NCI-H1048 (cell line): Measurements from ENCODE around the gene NECTIN1.

Experiments used
- DNase-seq: peaks from one replicate; lab custom pipeline; 2025; lab: John Stamatoyannopoulos, UW

Gene NECTIN1

DNA sequence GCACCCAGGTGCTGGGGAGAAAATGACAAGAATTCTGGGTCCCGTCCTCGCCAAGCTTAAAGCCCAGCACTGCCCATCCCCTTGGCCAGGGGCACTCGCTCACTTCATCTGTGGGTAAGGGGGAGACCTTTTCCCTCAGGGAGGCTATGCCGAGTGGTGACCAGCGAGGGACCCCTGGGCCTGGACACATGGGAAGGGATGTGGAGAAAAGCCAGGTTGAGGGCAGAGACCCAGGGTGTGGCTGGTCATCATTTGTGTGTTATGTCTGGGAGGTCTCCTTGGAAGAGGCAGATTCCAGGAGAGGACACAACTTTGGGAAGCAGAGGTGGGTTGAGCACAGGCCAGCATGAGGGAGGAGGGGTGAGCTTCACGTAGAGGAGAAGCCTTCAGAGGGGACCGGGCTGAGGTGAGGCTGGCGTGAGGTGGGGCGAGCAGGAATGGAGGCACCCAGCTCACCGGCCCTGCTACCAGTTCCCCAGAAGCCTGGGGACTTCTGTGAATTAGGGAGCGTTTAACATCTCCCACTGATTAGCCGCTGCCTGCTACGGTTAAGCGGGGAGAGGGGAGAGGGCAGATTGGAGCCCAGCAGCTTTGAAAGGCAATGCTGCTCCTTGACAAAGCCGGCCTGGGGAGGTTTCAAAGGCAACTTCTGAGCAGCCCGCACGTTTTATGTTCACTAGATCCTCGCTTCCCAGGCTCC is 25.8 kb upstream of the NECTIN1 start:
- no peak for DNase-seq

DNA sequence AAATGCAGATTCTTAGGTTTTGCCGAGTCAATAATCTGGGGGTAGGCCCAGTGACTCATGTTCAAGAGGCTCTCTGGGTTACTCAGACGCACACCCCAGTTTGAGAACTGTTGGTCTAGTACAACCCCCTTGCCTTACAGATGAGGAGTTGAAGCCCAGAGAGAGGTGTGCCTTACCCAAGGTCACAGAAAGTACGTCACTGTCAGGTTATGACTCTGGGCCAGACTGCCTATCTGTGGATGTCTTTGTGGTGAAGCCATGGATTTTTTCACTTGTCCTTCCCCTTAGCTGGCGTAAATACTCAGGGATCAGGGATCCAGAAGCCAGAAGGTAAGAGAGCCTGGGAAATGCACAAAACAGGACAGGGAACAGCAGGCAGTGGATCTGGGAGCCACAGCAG is 25.2 kb upstream of the NECTIN1 start:
- no peak for DNase-seq

DNA sequence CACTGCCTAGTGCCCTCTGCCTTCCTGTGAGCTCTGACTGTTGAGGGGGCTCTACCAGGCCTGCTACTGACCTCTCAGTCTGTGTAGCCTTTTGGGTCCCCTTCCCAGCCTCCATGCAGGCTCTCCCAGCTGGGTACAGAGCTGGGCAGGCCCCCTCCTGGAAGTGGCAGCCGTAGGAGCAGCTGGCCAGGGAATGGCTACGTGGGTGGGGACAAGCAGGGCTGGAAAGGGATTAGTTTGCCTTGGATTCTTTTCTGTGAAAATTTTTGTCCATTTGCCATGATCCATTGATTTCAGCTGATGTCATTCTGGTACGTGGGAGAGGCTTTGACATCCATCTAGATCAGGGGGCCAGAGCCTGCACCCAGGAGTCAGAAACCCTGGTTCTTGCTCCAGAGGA is 23.9 kb upstream of the NECTIN1 start:
- DNase-seq, result no peak

DNA sequence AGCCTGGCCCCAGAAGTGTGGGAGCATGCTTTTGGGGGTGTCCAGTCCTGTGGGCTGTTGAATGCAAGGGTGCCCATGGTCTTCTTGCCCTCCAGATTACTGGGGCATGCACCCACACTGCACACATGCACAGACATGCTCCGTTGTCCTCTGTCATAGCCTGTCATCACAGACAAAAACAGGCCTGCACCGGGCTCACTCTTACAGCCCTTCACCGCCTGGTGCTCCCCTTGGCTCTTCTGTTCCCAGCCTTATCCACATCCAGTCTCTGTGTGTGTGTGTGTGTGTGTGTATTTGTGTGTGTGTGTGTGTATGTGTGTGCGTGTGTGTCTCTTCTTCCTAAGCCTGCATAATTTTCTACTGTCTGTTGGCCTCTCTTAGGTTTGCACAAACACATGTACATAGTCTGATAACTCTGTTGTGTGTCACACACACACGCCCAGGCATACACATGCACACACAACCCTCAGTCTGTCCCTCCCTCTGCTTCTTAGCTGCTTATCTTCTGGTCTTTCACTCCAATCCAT is 23.4 kb upstream of the NECTIN1 start:
- no peak for DNase-seq

DNA sequence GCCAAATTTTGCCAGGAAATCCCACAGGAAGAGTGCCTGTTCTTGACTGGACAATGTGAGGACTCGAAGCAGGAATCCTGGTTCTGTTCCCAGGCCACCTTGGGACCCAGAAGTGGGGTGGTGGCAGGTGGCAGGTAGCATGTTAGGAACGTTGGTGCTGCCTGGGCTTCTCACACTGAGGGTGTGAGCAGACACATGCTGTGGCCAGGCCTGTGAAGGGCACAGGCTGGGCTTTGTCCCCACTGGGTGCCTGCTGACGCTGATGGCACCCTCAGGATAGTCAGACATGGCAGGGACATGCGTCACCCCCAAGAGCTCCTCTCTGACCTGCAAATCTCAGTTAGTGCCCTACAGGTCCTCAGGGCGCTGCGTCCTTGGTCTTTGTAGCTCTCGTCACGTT is 21.1 kb upstream of the NECTIN1 start:
- DNase-seq, result no peak

DNA sequence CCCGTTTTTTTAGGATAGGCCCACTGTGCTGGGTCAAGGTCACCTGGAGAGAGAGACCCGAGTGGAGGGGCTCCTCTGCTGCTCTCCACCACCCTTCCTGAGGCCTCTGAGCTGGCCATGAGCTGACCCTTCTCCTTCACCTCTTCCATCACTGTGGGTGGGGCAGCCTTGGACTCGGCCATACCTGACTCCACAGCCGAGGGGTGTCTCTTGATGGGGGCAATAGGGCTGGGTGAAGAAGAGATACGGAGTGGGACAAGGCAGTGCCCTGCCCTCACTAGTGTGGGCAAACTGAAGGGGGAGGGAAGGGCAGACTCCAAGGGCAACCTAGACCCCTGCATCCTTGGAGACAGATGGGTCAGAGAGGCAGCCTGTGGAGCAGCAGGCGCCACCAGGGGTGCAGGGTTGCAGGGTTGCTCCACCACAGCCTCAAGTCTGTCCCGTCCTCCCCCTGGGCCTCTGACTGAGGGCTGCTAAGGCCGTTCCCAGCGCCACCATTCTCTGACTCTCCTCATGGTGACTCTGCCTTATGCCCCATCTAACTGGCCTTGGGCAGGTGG is 20.1 kb upstream of the NECTIN1 start:
- DNase-seq, result no peak

DNA sequence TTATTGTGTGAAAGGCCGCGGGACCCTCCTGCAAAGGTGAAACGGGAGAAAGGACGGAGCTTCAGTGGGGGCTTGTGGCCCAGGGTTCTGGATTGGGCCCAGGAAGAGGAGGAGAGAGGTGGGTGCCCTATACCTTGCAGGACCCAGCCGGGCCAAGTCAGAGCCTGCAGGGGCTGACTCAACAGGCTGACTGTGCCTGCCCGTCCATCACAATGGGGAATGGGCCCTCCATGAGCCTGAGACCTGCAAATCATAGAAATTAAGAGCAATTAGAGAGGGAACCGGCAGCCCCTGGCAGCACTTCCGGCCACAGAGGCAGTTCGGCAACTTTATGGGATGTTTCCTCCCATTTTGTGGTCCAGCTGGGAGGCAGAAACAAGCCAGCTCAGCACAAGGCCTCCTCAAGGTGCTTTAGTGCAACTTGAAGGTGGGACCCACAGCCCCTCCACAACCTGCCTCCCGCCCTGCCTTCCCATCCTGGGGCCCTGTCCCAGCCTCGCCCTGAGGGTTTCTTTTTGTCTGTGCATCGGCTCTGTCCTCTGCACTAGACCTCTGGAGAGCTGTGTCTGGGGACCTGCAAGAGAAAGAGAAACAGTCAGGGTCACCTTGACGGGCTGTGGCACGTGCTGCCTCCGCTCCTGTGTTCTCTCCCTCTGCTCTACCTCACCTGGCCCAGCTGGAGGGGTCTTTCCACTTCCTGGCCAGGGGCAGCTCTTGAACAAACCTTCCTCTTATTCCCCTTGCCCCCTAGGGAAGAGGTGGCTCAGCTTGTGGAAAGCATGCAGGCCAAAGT is 19.1 kb upstream of the NECTIN1 start:
- DNase-seq, result no peak

DNA sequence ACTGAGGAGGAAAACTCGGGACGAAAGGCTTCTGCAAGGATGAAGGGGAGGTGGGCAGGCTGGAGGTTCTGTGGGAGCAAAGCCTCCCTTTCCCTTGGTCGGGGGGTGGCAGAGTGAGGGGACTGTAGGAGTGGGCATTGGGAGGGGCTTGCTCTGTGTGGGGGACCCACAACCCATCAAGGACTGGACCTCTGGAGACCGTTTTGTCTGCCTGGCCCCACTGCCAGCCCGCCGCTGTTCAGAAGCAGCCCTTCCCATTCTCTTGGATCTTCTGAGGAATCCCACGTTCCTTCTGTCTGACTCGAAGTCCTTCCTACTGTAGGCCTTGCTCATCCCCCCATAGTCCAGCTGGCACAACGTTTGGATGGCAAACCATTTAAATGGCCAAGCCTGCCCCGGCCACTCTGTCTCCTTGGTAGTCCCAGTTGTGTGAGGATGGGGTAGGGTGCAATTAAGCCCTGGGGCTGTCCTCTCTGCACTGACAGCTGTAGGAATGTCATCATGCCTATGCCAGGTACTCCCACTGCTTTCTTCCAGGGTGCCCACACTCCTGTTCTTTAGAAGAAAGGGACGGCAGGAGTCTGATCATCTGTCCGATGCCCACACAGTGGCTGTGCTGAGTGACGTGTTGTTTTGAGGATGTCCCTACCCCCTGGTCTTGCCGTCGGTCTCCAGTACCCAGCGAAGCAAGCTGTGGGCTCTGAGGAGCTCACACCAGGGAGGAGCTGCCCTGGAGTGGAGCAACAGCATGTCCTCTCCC is 17.0 kb upstream of the NECTIN1 start:
- DNase-seq, result no peak

DNA sequence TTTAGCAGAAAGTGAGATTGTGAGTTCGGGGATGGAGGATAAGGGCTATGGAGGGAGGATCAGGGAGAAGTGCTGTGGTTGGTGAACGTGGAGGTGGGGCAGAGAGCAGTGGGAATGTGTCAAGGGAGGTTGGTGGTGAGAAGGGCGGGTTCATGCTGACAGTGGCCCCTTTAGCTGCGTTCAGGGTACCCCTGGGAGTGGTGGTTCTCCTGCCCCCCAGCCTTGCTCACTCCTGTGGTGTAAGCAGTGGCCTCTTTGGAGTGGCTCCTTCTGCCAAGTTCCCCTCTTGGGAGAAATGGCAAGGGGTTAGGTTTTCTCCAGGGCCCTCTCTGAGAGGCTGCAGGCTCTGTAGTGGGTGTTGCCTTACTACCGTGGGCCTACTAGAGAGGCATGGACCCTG is 16.1 kb upstream of the NECTIN1 start:
- no peak for DNase-seq

DNA sequence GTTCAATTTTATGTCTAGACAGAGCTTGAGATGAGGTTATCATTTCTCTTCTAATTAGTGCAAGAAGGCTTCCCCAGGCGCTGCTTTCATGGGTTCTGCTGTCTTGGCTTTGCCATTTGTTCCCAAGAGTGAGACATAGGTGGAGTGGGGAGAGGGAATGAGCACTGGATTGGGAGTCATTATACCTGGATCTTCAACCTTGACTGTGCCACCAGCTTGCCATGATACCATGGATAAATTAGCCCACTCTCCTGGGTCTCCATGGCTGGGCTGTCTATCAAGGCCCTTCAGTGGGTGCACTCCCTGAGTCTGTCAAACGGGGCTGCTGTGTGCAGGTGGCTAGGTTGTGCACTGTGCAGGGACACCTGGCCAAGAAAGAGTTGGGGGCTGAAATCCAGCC is 15.6 kb upstream of the NECTIN1 start:
- no peak for DNase-seq

DNA sequence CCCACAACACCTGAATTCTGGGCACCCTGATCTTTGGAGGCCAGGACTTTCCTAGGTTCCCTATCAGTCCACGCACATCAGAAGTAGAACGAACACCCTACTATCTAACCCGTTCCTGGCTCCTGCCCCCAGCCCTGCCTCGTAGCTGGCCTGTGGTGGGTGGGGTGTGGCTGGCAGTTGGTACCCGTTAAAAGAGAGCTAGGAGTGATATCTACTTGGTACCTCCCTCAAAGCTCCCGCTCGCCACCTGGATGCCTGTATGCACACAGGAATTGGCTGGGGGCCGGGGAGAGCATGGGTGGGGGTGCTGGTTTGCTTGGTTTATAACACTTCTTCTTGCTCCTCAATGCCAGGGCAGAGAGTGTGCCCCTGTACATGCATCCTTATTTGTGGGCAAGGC is 14.0 kb upstream of the NECTIN1 start:
- DNase-seq, result no peak

DNA sequence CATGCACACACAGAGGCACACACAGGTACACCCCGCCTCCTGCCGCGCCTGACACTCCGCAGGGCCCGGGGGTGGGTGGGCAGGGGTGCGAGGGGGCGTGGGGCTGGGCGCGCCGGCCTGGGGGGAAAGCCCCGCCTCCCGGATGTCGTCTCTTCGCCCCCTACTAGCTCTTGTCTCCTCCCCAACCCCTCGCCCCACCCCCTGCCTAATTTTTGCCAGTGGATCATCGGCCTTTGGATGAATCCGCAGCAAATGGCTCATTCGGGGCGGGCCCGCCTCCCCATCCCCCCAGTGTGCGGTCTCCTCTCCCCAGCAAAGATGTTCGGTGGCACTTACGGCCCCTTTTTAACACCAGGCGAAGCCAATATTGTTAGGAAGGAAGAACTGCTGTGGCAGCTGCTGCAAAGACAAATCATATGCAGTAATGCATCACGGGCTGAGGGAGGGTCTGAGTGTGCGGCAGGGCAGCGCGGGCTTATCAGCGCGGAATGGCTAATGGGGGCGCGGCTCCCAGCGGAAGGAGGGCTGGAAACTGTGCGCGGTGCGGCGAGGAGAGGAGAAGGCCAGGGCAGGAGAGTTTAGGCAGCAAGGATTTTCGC is 13.4 kb upstream of the NECTIN1 start:
- DNase-seq, result no peak

DNA sequence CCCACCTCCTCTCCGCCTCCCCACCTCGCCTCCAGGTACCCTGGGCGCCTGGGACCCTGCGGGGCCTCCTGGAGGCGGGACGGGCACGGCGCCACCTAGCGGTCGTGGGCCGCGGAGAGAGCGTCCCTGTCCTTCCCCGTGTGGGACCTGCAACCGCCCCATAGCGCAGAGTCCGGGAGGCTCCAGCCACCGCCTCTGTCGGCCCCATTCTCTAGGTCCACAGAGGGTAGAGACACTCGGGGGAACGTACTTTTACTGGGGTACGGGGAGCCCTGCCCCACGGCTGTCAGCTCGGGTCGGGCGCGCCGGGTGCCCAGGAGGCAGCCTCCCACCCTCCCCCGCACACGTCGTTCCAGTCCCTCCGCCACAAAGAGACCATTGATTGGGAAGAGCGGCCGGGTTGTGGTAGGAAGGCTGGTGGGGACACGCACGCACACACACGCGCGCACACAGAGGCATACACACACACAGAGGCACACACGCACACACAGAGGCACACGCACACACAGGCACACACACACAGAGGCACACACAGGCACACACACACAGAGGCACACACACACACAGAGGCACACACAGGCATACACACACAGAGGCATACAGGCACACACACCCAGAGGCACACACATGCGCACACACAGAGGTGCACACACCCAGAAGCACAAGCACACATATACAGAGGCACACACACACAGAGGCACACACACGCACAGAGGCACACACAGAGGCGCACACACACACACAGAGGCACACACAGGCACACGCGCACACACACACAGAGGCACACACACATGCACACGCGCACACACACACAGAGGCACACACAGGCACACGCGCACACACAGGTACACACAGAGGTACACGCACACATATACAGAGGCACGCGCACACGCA is 12.6 kb upstream of the NECTIN1 start:
- DNase-seq, result no peak

DNA sequence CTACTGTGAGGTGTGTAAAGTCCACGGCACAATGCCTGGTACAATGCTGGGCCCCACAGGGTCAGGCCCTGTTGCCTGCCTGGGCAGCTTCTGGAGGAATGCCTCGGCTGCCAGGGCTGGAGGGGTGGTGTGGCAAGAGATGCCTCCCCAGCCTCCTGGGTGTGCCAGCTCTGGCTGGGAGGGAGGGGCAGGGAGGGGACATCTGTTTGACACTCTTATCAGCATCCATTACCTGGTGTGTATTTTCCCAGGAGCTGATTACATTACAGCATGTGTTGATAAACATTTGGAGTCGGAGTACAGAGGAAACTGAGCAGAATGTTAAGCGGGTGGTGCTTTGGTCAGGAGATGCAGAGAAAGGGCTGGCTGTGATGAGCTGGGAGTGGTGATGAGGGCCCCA is 11.0 kb upstream of the NECTIN1 start:
- DNase-seq, result no peak

DNA sequence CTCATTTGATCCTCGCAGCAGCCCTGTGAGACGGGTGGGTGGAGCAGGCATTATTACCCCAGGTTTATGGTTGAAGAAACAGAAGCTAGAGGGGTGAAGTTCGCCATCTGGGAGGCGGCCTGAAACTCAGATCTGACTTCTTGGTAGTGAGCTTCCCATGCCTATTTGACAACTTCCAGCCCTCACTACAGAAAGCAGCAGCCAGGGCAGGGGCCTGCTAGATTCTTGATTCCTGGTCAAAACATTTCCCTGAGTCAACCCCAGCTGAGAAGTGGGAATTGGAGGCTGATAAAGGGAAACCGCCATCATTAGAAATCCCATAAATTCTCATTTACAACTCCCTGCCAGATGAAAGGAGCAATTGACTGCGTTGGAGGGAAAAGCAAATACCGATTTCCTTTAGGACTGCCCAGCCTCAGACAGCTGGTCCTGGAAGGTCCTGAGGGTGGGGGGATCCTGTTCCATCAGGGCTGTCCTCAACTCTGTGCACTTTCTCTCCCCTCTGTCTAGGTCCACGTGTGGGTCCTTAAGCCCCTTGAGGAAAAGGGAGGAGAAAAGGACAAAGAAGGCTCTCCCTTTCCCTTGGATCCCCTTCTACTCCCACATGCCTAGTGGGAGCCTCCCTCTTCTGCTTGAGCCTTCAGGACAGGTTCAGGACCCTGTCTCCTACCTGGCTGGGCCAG is 10.2 kb upstream of the NECTIN1 start:
- no peak for DNase-seq

DNA sequence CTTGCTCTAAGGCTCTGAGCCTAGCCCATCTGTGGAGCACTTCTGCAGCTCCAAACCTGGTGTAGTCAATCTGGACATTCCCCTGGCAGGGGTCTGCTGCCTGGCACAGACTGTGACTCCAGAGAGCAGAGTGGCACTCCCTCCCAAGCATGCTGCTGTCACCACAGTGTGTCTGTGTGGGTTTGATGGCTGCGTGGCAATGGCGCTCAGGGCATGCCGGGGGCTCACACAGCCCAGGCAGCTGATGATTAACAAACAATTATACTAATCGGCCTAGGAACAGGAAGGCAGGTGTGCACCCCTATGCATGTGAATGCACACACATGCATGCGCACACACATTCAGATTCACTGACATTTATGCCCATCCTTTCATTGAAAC is 9.0 kb upstream of the NECTIN1 start:
- no peak for DNase-seq

DNA sequence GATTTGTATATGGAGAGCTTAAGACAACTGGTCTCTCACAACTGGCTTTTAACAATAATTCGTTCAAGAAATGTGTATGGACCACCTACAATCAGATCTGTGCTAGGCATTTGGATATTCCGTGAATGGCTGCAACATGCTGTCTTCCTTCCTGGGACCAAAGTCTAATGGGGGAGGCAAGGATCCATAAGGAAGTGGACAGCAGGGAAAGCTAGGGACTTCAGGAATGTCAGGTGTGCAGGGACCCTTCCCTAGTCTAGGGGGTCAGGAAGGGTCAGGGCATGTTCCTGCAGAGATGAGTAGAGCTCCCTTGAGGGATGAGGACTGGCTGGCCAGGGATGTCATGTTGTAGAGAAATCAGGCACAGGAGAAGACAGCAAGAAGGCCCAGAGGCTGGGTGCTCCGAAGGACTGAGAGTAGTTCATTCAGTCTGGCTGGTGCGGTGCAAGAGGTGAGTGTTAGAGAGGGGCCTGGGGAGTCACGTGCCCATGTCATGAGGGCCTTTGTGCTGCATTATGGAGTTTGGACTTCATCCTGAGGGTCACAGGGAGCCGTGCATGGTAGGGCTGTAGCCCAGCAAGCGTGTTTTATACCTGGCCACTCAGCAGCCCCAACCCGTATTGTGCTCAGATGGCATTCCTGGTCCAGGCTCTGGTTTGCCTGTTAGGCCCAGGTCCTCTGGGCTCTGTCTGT is 8.5 kb upstream of the NECTIN1 start:
- DNase-seq, result no peak

DNA sequence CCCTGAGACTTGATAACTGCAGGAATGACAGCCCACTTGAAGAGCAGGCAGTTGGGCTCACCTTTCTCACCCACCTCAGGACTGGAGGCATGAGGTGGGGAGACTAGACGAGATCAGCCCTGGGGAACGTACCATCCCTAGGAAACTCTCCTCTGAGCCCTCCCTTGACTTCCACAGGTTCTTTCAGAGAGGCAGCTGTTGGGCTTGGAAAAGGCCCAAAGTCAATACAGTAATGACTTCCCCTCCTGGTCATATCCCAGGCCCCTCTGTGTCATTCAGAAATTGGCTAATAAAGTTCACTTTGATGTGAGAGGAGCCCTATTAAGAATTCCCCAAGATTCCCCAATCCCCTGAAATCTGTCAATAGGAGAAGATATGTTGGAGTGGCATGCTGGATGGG is 5.8 kb upstream of the NECTIN1 start:
- DNase-seq, result no peak

DNA sequence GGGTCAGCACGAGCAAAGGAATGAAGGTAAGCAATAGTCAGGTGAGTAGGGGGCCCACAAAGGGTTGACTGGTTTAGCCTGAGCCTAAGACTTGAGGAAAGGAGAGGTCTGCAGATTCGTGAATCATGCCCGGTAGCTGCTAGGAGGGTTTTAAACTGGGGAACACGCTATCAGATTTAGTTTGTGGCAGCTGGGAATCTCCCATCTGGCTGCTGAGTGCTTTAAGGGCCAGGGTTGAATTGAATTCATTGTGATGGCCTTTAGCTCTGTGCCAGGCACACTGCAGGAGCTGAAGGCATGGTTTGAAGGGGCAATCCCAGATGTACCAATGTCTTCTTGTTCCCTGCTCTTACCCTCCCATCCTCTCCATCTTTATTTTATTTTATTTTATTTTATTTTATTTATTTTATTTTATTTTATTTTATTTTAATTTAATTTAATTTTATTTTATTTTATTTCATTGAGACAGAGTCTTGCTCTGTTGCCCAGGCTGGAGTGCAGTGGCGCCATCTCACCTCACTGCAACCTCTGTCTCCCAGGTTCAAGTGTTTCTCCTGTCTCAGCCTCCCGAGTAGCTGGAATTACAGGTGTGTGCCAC is 1.9 kb upstream of the NECTIN1 start:
- no peak for DNase-seq
